ENCODE data around the gene KIF6.

KIF6 gene

GRCh38 chr6:39439342-39440038 lies 285.7 kb downstream of the KIF6 start:
- DNase-seq = no peak

GRCh38 chr6:39433630-39434029 lies 291.6 kb downstream of the KIF6 start:
- no peak for DNase-seq

- DNase-seq = no peak
These were observed 292.7 kb downstream of the KIF6 start for GRCh38 chr6:39432330-39433025.

GRCh38 chr6:39430871-39431523 lies 294.2 kb downstream of the KIF6 start:
- DNase-seq = no peak

GRCh38 chr6:39430446-39430845 lies 294.8 kb downstream of the KIF6 start:
- DNase-seq = no peak

GRCh38 chr6:39428816-39429215 lies 296.4 kb downstream of the KIF6 start:
- DNase-seq = no peak

- DNase-seq = no peak
These were observed 297.1 kb downstream of the KIF6 start for GRCh38 chr6:39428152-39428551.

GRCh38 chr6:39426073-39426456 lies 299.1 kb downstream of the KIF6 start:
- DNase-seq = no peak

- DNase-seq = no peak
These were observed 299.7 kb downstream of the KIF6 start for GRCh38 chr6:39425346-39426072.

GRCh38 chr6:39424831-39425230 lies 300.4 kb downstream of the KIF6 start:
- no peak for DNase-seq

- DNase-seq = no peak
These were observed 303.0 kb downstream of the KIF6 start for GRCh38 chr6:39422238-39422637.

GRCh38 chr6:39421383-39422225 lies 303.6 kb downstream of the KIF6 start:
- no peak for DNase-seq

GRCh38 chr6:39420300-39421265 lies 304.6 kb downstream of the KIF6 start:
- DNase-seq = no peak

GRCh38 chr6:39419607-39420006 lies 305.6 kb downstream of the KIF6 start:
- DNase-seq = no peak

- DNase-seq = no peak
These were observed 307.8 kb downstream of the KIF6 start for GRCh38 chr6:39417440-39417839.

GRCh38 chr6:39416728-39417127 lies 308.5 kb downstream of the KIF6 start:
- DNase-seq = no peak

GRCh38 chr6:39416026-39416425 lies 309.2 kb downstream of the KIF6 start:
- DNase-seq = no peak

- no peak for DNase-seq
These were observed 309.7 kb downstream of the KIF6 start for GRCh38 chr6:39415482-39415881.

GRCh38 chr6:39411465-39411864 lies 313.7 kb downstream of the KIF6 start:
- DNase-seq = no peak

GRCh38 chr6:39411001-39411400 lies 314.2 kb downstream of the KIF6 start:
- DNase-seq = no peak

GRCh38 chr6:39409889-39410288 lies 315.3 kb downstream of the KIF6 start:
- DNase-seq = no peak

Measured in activated CD4-positive, alpha-beta T cell treated with anti-CD3 and anti-CD28 coated beads, Interleukin-2, Interleukin-6, amounts not matched to agents 100 ng/mL and 50 ng/mL, durations not matched to agents 16 hours and 8 hours (primary cell).